CD4-positive, alpha-beta T cell treated with Interleukin-17A for 1 hour (primary cell): ENCODE data around the gene USP21.

Experiments
- DNase-seq: peaks from one replicate; pipeline ENCODE4 v3.0.0-alpha.2; 2020

The USP21 gene

GRCh38 chr1:161171696-161172095 is 12.4 kb downstream of the USP21 start:
- no peak for DNase-seq

DNA sequence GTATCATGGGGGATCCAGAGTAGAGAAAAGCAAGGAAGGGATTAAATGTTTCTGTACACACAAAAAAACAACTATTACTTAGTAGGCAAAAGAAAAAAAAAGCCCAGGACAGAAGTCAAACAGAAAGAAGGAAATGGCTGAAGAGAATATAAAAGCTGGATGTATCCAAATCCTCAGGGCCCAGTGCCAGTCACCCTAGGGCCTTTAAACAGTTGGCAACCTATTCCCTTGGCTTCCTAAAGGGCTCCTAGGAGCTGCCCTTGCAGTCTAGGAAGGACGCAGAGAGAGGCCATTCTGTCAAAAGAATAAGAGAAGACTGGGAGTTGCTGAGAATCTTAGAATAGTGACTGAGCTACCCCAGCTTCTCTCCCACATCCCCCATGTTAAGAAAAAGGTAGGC is 13.0 kb downstream of the USP21 start:
- no peak for DNase-seq

DNA sequence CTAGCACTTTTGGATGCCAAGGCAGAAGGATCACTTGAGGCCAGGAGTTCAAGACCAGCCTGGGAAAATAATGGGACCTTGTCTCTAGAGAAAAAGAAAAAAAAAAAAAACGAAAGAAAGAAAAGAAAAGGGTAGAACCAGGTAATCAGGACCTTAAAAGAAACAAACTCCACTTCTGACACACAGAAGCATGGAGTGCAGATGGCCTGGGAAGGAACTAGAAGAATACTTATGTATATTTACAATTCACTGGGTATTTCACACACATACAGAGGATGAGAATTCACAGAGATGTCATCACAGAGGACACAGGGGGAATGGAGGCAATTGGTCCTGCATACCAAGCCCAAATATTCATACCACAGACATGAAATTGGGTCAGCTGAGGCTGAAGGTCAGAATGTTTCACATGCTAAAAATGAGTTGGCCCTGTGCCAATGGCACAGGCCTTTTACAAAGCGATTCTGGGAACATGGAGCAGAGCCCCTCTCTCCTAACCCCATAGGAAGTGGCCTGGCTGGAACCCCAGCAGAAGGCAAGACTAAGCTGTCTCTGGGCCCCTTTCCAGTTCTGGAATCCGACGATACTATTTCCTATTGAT is 13.6 kb downstream of the USP21 start:
- no peak for DNase-seq

GRCh38 chr1:161173711-161174110 is 14.4 kb downstream of the USP21 start:
- no peak for DNase-seq

GRCh38 chr1:161174911-161175310 is 15.6 kb downstream of the USP21 start:
- no peak for DNase-seq

DNA sequence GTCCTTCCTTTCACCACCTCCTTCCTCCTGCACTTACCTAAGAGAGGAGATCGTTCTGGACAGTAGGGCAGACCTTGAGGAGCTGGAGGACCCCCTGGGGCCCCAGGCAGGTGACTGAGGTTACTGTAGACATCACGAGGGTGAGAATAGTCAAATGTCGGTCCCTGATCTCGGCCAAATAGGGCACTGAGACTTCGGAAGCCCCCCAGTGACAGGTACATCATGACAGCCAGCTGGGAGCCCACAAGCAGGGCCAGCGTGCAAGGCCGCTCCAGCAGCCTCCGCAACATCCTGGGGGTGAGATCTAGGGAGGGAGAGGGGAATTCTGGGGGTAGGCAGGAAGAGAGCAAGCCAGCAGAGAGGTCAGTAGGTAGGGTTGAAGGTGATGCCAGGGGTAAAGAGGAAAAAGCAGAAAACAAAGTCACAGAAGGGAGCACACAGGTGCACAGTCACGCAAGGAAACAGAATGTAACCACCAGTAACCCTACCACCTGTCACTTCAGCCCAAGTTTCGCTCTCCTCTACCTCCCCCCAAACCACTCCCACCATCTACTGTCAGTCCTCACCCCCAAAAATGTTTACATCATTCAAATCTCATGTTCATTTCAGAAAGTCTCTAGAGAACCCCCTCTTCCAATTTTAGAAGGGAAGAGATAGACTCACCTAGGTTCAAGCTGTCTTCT is 16.6 kb downstream of the USP21 start:
- no peak for DNase-seq

DNA sequence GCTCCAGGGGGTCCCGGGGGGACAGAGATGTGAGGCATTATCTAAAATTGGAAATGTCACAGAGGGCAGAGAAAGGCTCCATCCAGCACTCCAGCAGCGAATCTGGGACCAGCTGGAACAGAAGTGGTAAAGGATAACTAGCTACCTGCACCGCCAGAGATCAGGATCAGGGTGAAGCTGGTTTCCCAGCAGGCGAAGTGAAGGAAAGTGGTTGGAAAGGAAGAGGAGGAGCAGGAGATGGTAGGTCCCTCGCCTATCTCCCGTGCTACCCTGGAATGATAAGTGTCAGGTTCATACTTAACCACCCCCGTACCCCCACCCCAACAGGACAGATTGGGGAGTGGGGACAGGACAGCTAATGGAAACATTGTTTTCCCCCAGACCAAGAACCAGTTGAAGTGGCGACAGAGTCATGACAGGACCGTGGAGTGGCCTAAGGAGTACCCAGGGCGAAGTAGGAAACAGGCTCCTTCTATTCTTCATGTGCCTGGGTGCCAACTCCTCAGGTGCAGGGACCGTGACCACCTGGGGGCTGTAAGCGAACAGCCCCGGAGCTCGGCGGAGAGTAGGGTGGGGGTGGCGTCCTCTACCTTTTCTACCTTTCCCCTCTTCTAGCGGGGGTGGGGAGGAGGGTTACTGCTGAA is 17.3 kb downstream of the USP21 start:
- DNase-seq: no peak

- peak; percentile 93 for DNase-seq
Measured at GRCh38 chr1:161177112-161177935, 18.0 kb downstream of the USP21 start, which contains the start of gene B4GALT3. TSS of gene B4GALT3 (minus strand) at chr1:161177507. CDS start at chr1:161176060, 1,447 bp downstream.

DNA sequence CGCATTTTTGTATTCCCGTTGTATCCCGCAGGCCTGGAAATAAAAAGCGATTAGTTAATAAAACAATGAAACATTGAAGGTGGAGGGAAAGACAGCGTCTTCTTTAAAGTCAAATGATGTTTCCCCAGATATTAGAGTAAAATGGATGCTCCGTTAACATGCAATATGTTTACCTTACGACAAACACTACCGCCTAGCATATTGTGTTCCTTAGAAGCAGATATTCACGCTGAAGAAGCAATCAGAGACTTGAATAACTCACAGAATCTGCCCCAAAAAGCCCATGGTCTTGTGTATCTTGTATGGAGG is 18.6 kb downstream of the USP21 start:
- DNase-seq: no peak

GRCh38 chr1:161179698-161180097 is 20.4 kb downstream of the USP21 start:
- DNase-seq: no peak

DNA sequence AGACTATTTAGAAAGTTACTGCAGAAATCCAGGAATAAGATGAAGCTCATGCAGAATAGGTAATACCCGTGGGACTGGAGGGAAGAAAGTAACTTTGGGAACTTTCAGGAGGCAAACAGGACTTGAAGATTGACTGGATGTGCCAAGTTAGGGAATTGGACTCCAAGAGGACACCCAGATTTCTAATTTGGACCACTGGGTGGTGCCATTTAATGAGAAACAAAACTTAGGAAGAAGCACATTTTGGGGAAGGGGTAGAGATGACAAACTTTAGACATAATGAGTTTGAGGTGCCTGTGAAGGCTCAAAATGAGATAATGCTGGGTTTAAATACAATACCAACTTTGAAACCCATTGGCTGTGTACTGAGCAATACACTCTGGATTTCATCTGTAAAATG is 21.3 kb downstream of the USP21 start:
- DNase-seq: peak; percentile 47

DNA sequence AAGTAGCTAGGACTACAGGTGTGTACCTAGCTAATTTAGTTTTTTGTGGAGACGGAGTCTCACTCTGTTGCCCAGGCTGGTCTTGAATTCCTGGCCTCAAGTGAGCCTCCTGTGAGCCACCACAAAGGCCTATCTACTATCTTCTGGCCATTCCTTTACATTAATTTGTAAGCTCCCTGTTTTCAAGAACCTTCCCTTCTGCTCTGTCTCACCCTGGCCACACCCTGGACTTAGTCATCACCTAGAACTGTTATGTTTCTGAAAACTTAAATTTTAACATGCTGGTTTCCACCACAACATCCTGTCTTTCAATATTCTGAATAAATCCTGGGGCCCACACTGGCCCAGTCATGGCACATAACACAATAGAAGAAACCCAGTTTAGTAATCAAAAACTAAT is 22.9 kb downstream of the USP21 start:
- peak; percentile 82 for DNase-seq

DNA sequence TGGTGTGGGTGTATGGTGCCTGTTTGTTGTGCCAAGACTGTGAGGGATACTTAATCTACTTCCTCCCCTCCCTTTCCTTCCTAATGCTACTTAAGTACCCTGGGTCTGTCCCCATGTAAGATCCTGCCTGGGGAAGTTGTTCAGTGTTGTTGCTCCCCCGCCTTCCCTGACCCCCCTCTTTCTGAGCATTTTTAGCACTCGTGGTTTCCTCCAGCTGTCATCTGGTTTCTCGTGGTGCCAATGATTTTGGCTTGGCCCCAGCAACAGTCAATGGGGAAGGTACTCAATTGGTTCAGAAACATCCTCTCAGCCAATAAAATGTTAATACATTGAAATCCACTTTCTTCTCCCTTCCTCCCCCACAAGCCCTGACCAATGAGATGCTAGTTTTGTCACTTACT is 26.0 kb downstream of the USP21 start:
- peak; percentile 94 for DNase-seq

GRCh38 chr1:161185732-161186311 is 26.5 kb downstream of the USP21 start:
- peak; percentile 40 for DNase-seq

GRCh38 chr1:161187311-161187710 is 28.0 kb downstream of the USP21 start:
- DNase-seq: no peak

DNA sequence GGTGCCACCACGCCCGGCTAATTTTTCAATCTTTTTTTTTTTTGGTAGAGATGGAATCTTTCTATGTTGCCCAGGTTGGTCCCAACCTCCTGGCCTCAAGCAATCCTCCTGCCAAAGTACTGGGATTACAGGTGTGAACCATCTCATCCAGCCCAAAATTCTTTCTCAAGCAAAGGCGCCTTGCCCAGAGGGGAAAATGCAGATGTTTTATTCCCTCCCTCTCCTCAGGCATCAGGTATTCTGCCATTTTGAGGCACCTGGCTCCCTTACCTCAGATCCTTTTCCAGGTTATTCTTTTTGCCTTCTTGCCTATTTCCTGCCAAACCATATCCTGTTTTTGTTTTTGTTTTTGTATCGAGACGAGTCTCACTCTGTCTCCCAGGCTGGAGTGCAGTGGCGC is 29.1 kb downstream of the USP21 start:
- no peak for DNase-seq

DNA sequence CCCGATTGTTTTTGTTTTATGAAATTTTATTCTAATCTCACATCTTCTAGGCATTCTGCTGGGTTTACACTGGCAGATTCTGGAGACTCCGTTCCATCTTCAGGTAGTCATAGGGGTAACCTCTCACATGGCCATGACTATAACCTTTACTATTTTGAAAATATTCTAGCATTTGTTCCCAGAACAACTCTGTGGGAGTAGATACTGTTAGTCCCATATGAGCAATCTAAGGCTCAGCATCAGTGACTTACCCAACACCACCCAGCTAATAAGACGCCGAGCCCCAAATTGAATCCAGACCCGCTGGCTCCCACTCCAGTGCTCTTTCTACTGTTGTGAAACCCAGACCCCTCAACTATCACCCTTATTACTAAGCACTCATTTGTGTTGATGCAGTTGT is 29.7 kb downstream of the USP21 start:
- DNase-seq: no peak

GRCh38 chr1:161190962-161191521 is 31.7 kb downstream of the USP21 start:
- no peak for DNase-seq

DNA sequence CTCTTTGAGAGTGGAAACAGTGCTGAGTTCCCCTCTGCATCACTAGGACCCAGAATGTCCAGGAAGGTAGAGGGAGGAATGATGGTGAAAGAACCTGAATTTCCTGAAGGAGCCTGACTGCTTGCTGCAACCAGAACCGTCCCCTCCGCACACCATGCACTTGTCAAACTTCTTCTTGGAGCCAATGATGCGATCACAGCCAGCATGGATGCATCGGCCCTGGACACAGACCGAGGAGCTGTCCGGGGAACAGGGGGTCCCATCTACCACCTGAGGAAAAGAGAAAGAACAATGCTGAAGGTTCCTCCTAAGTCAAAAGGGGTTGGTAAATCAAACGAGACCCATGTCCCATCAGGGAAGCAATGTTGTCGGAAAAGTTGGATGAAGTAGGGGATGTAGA is 32.7 kb downstream of the USP21 start:
- DNase-seq: no peak

- peak; percentile 83 for DNase-seq
Measured at GRCh38 chr1:161192476-161193465, 33.5 kb downstream of the USP21 start.

- no peak for DNase-seq
Measured at GRCh38 chr1:161193561-161194235, 34.4 kb downstream of the USP21 start.
